PFSK-1 (cell line): ENCODE data around the gene YWHAB.

Experiments used
- FOXP2 ChIP-seq: optimal IDR thresholded peaks from 2 replicates; pipeline ENCODE3; 2011; ENCODE audit warnings: borderline replicate concordance, control low read depth, inconsistent platforms; ENCODE audit not compliant: insufficient read depth; ENCODE audit errors: extremely low read length, extremely low read depth
- POLR2AphosphoS5 ChIP-seq: IDR thresholded peaks from 2 replicates; pipeline ENCODE4 v1.6.1; 2012; ENCODE audit warnings: low read depth, mild to moderate bottlenecking, control low read depth, low read length, moderate library complexity
- SIN3A ChIP-seq: IDR thresholded peaks from 2 replicates; pipeline ENCODE4 v1.6.1; 2012; ENCODE audit warnings: mild to moderate bottlenecking, low read length, moderate library complexity, borderline replicate concordance; ENCODE audit not compliant: insufficient read depth
- TAF1 ChIP-seq: IDR thresholded peaks from 2 replicates; pipeline ENCODE4 v1.6.1; 2012; ENCODE audit warnings: low read length, control low read depth, borderline replicate concordance; ENCODE audit not compliant: insufficient read depth
- TF ChIP-seq, protein P1 (sequence below), 2 experiments: IDR thresholded peaks; 2 replicates each; pipeline versions ENCODE4 v1.6.1 to v1.8.0; 2011 to 2012; ENCODE audit warnings: low read depth in 2 of 2, low read length in 2 of 2, control low read depth in 1 of 2, inconsistent platforms in 1 of 2, mild to moderate bottlenecking in 1 of 2, moderate library complexity in 1 of 2; ENCODE audit not compliant: insufficient read depth in 1 of 2

YWHAB gene

DNA sequence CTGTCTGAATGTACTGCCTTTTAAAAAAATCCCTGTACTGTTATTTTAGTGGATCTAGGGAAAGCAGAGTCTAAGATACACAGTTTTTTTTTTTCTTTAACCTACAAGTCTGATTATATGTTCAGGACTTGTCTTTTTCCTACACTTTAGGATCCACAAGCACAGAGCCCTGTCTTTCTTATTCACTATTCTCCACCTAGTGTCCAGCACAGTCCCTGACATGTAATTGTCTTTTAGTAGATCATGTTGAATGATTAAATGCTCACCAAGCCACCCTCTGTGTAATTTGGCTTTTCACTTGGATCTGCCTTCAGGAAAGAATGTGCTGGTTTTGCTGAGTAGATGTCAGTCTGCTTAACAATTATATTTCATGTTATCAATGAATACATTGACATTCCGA lies 35.8 kb upstream of the YWHAB start:
- TF ChIP-seq POLR2AphosphoS5 (no peak), SIN3A (no peak), FOXP2 (no peak), TAF1 (no peak)
- TF ChIP-seq, protein P1, sequence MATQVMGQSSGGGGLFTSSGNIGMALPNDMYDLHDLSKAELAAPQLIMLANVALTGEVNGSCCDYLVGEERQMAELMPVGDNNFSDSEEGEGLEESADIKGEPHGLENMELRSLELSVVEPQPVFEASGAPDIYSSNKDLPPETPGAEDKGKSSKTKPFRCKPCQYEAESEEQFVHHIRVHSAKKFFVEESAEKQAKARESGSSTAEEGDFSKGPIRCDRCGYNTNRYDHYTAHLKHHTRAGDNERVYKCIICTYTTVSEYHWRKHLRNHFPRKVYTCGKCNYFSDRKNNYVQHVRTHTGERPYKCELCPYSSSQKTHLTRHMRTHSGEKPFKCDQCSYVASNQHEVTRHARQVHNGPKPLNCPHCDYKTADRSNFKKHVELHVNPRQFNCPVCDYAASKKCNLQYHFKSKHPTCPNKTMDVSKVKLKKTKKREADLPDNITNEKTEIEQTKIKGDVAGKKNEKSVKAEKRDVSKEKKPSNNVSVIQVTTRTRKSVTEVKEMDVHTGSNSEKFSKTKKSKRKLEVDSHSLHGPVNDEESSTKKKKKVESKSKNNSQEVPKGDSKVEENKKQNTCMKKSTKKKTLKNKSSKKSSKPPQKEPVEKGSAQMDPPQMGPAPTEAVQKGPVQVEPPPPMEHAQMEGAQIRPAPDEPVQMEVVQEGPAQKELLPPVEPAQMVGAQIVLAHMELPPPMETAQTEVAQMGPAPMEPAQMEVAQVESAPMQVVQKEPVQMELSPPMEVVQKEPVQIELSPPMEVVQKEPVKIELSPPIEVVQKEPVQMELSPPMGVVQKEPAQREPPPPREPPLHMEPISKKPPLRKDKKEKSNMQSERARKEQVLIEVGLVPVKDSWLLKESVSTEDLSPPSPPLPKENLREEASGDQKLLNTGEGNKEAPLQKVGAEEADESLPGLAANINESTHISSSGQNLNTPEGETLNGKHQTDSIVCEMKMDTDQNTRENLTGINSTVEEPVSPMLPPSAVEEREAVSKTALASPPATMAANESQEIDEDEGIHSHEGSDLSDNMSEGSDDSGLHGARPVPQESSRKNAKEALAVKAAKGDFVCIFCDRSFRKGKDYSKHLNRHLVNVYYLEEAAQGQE (IDR thresholded peaks at IDR 0.05; ENCODE audit: insufficient read depth in 1 of 2, low read depth in 2 of 2, low read length in 2 of 2), result no peak

DNA sequence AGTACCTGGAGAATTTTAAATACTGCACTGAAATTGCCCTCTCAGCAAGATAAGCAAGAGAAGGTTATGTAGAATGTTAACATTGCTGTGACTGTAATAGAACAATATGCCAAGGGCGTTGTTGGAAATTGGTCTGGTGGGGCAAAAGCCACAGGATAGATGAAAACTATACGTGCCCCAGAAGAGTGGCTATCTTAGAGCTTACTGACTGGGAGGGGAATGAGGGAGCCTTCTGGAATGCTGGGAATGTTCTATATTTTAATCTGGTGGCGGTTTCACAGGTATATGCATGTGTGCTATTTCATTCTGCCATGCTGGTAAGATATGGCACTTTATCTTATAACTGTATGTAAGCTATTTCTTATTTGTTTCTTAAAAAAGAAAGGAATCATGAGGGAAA lies 35.2 kb upstream of the YWHAB start:
- TF ChIP-seq SIN3A, result no peak
- TF ChIP-seq, protein P1 (IDR thresholded peaks at IDR 0.05; ENCODE audit: insufficient read depth in 1 of 2, low read depth in 2 of 2, low read length in 2 of 2), result no peak
- TF ChIP-seq TAF1, result no peak
- TF ChIP-seq POLR2AphosphoS5, result no peak
- TF ChIP-seq FOXP2, result no peak

DNA sequence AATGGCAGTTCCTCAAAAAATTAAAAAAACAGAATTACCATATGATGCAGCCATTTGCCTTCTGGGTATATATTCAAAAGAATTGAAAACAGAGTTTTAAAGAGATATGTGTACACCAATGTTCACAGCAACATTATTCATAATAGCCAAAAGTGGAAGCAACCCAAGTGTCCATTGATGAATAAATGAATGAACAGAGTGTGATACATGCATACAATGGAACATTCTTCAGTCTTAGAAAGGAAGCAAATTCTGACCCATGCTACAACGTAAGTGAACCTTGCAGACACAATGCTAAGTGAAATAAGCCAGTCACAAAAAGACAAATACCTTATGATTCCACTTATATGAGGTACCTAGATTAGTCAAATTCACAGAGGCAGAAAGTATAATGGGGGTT lies 34.7 kb upstream of the YWHAB start:
- TF ChIP-seq, protein P1 (IDR thresholded peaks at IDR 0.05; ENCODE audit: insufficient read depth in 1 of 2, low read depth in 2 of 2, low read length in 2 of 2), result no peak
- TF ChIP-seq SIN3A (no peak), FOXP2 (no peak), POLR2AphosphoS5 (no peak), TAF1 (no peak)

DNA sequence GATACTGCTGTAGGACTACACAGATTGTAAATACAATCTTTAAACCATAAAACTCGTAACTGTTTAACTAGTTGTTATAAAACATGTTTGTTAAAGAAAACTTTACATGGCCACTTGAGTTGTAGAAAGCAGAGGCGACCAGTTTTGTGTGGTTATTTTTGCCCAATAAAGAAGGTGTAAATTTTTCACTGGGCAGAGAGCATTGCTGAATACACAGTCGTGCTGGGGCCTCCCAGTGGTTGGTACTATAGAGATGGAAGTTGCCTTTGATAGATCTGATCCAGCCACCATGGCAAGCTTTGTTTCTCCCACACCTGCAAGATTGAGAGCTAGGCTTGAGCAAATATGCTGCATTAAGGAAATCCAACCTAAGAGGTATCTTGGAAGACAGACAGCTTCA lies 34.0 kb upstream of the YWHAB start:
- TF ChIP-seq FOXP2 (no peak), TAF1 (no peak), SIN3A (no peak), POLR2AphosphoS5 (no peak)
- TF ChIP-seq, protein P1 (IDR thresholded peaks at IDR 0.05; ENCODE audit: insufficient read depth in 1 of 2, low read depth in 2 of 2, low read length in 2 of 2), result no peak

DNA sequence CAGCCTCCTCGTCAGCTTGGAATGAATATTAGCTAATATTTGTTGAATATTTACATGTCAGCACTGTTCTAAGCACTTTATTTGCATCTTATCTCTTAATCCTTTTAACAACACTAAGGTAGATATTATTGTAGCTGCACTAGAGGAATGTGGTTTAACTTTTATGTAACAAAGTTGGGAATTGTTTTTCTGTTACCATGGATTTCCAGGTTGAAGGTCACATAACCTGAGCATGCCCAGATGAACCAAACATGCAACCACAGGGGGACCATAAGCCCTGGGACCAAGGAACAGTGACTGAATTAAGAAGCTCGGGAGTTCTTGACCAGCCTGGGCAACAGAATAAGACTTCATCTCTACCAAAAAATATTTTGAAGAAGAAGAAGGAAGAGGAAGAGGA lies 29.1 kb upstream of the YWHAB start:
- no peak for TF ChIP-seq POLR2AphosphoS5
- TF ChIP-seq TAF1, result no peak
- TF ChIP-seq, protein P1 (IDR thresholded peaks at IDR 0.05; ENCODE audit: insufficient read depth in 1 of 2, low read depth in 2 of 2, low read length in 2 of 2), result no peak
- TF ChIP-seq FOXP2, result no peak
- TF ChIP-seq SIN3A, result no peak
